Effector memory CD4-positive, alpha-beta T cell (primary cell): Measurements from ENCODE around the gene LGSN.

Source experiments
- DNase-seq, 3 donors: peaks; one replicate each; pipeline ENCODE4 v3.0.0-alpha.2; 2020
- H3K27ac ChIP-seq: 2 replicates; pipeline ENCODE4 v1.7.0; 2013; ENCODE audit warnings: mild to moderate bottlenecking, low read length, moderate library complexity; ENCODE audit not compliant: insufficient read depth, poor library complexity, severe bottlenecking
- H3K27me3 ChIP-seq: replicated peaks from 2 replicates; pipeline ENCODE4 v1.7.0; 2013; ENCODE audit warnings: mild to moderate bottlenecking, low read length; ENCODE audit not compliant: insufficient read depth, control insufficient read depth, poor library complexity, severe bottlenecking
- H3K36me3 ChIP-seq: 2 replicates; pipeline ENCODE4 v1.7.0; 2013; ENCODE audit warnings: mild to moderate bottlenecking, low read length, moderate library complexity; ENCODE audit not compliant: control insufficient read depth, insufficient read depth
- H3K4me1 ChIP-seq: 2 replicates; pipeline ENCODE4 v1.7.0; 2013; ENCODE audit warnings: low read length, mild to moderate bottlenecking; ENCODE audit not compliant: control insufficient read depth, insufficient read depth, poor library complexity, severe bottlenecking
- H3K4me3 ChIP-seq: 2 replicates; pipeline ENCODE4 v1.7.0; 2013; ENCODE audit warnings: low read length, low read depth, mild to moderate bottlenecking; ENCODE audit not compliant: insufficient read depth, poor library complexity, severe bottlenecking
- H3K9me3 ChIP-seq: 2 replicates; pipeline ENCODE4 v1.7.0; 2013; ENCODE audit warnings: mild to moderate bottlenecking, low read length, moderate library complexity; ENCODE audit not compliant: control insufficient read depth

Gene LGSN

DNA sequence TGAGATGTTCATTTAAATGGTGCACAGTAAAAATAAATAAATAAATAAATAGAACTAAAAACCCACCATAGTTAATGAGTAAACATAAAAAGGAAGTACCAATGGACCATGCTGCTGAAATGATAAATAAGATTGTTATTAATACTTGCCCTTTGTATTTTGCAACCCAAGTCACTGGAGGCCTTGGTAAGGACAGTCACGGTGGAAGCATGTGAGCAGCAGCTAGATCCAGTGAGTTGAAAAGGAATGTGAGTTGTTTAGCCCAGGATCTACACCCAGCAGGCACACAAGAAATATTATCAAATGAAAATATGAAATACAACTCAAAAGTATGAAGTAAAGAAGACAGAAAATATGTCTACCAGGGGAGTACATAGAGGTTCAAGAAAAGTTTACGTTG is 6.7 kb downstream of the LGSN start:
- H3K4me3 ChIP-seq, result no peak overlapping the region
- no peak overlapping the region for H3K27ac ChIP-seq
- no peaks in the 10 kb centered on the region for H3K4me1 ChIP-seq
- no peaks in the 10 kb centered on the region for H3K27me3 ChIP-seq
- no peaks in the 10 kb centered on the region for H3K36me3 ChIP-seq
- DNase-seq, result no peak
- no peaks in the 10 kb centered on the region for H3K9me3 ChIP-seq

- no peaks in the 10 kb centered on the region for H3K4me1 ChIP-seq
- no peaks in the 10 kb centered on the region for H3K27me3 ChIP-seq
- no peak overlapping the region for H3K4me3 ChIP-seq
- no peaks in the 10 kb centered on the region for H3K36me3 ChIP-seq
- DNase-seq, result no peak
- H3K9me3 ChIP-seq, result no peaks in the 10 kb centered on the region
- H3K27ac ChIP-seq, result no peak overlapping the region
Observed at GRCh38 chr6:63307581-63308246, 12.1 kb downstream of the LGSN start.

- no peaks in the 10 kb centered on the region for H3K4me1 ChIP-seq
- no peaks in the 10 kb centered on the region for H3K9me3 ChIP-seq
- H3K4me3 ChIP-seq, result no peak overlapping the region
- no peak overlapping the region for H3K27ac ChIP-seq
- DNase-seq, result no peak
- H3K27me3 ChIP-seq, result no peaks in the 10 kb centered on the region
- H3K36me3 ChIP-seq, result no peaks in the 10 kb centered on the region
Observed at GRCh38 chr6:63306420-63306819, 13.4 kb downstream of the LGSN start.

GRCh38 chr6:63305277-63305676 is 14.5 kb downstream of the LGSN start:
- Histone ChIP-seq H3K9me3 (no peaks in the 10 kb centered on the region), H3K36me3 (no peaks in the 10 kb centered on the region), H3K4me1 (no peaks in the 10 kb centered on the region), H3K27me3 (no peaks in the 10 kb centered on the region), H3K4me3 (no peak overlapping the region), H3K27ac (no peak overlapping the region)
- no peak for DNase-seq

GRCh38 chr6:63303476-63303875 is 16.3 kb downstream of the LGSN start:
- Histone ChIP-seq H3K27me3 (no peaks in the 10 kb centered on the region), H3K4me1 (no peaks in the 10 kb centered on the region), H3K27ac (no peak overlapping the region), H3K9me3 (no peaks in the 10 kb centered on the region), H3K36me3 (no peaks in the 10 kb centered on the region), H3K4me3 (no peak overlapping the region)
- DNase-seq, result no peak

DNA sequence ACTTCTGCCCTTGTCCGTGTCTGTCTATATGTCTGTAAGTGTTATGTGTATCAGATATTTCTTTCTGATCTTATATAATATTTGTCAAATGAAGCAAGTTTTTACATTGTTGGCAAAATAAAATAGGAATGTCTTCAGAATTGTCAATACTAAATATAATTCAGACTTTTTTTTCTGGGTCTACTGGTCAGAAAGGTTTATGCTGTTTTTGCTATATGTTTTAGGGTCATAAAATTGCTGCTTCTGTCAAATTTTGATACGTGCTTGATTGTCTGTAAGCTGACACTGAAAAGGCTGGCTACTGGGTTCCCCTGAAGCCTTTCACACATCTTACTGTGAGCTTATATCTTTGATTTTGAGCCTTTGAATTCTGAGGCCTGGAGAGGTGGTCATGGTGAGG is 20.1 kb downstream of the LGSN start:
- Histone ChIP-seq H3K4me3 (no peak overlapping the region), H3K36me3 (no peaks in the 10 kb centered on the region), H3K9me3 (no peaks in the 10 kb centered on the region), H3K27ac (no peak overlapping the region), H3K4me1 (no peaks in the 10 kb centered on the region), H3K27me3 (no peaks in the 10 kb centered on the region)
- DNase-seq, result no peak

DNA sequence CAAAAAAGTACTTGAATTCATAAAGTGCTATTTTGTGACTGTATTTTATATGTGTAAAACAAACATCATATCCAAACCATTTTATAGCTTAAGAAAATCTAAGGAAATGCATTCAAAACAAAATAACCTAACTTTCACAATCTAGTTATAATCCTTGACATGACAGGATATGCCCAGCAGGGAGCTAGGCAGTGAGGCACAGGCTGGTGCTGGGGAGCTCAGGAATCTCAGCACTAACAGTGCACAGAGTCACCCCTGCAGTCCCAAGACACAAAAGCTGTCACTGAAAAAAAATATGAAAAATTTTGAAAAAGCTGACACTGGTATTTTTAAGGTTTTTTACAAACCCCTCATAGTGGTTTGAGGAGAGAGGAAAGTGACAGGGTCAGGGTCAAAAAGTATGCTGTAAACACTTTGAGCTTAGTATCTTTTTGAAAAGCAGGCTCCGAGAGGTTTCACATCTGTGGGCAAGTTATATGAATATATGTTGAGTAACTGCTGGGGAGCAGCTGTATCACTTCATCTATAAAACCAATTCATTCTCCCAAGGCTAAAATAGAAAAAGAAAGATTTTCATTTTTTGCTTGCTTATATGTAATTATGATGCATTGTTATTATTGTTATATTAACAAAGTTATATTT is 24.1 kb downstream of the LGSN start:
- no peak for DNase-seq
- no peak overlapping the region for H3K27ac ChIP-seq
- H3K27me3 ChIP-seq, result no peaks in the 10 kb centered on the region
- H3K4me1 ChIP-seq, result no peaks in the 10 kb centered on the region
- no peaks in the 10 kb centered on the region for H3K9me3 ChIP-seq
- no peak overlapping the region for H3K4me3 ChIP-seq
- H3K36me3 ChIP-seq, result no peaks in the 10 kb centered on the region

DNA sequence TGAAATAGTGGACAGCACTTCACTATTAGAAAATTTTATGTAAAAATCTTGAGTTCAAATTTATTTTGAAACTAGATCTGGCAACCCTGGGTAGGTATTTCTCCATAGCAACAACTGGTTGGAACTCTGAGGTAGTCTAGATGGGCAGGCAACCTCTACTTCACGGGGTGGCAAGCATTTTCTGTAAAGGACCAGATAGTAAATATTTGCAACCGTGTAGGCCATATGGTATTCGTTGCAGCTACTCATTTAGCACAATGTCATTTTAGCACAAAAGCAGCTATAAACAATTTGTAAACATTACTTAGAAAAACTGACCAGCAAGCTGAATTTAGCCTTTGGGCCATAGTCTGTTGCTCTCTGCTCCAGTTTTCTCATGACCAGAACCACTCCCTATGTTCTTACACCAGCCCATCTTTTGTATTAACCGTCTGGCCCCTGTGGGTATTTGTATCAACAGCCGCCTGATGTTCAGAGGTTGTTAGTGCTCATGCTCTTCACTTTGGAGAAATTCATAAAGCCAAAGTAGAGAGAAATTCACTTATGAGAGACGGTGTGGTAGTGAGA is 29.2 kb downstream of the LGSN start:
- Histone ChIP-seq H3K27me3 (no peaks in the 10 kb centered on the region), H3K36me3 (no peaks in the 10 kb centered on the region), H3K27ac (no peak overlapping the region), H3K4me1 (no peaks in the 10 kb centered on the region), H3K9me3 (no peaks in the 10 kb centered on the region), H3K4me3 (no peak overlapping the region)
- DNase-seq, result no peak

DNA sequence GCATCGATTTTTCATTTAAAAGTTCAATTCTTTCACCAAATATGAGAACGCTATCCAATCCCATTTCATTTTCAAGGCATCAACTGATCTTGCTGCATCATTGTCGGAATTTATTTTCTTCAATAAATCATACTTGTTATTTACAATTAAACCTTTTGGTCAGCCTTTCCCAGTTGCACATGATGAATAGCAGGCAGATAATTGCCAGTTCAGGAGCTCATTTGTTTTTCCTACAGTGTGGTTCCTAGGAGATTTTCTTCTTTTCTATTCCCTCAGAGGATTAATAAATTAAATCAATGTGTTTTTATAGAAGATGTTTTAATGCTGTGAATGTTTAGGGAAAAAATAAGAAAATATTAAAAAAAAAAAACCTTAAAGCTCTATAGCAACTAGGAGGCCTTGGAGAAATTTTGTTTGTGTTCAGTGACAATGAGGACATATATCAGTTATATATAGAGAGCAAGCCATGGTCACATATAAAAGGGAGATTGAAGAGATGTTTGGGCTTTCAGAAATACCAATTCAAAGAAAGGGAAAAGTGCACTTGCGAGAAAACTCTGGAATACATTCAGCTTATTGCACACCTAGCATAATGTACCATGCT is 30.4 kb downstream of the LGSN start:
- Histone ChIP-seq H3K36me3 (no peaks in the 10 kb centered on the region), H3K27me3 (no peaks in the 10 kb centered on the region), H3K4me3 (no peak overlapping the region), H3K27ac (no peak overlapping the region), H3K9me3 (no peaks in the 10 kb centered on the region), H3K4me1 (no peaks in the 10 kb centered on the region)
- DNase-seq, result no peak

GRCh38 chr6:63280639-63281180 is 39.1 kb downstream of the LGSN start:
- no peaks in the 10 kb centered on the region for H3K4me1 ChIP-seq
- no peaks in the 10 kb centered on the region for H3K36me3 ChIP-seq
- H3K27me3 ChIP-seq, result no peaks in the 10 kb centered on the region
- H3K9me3 ChIP-seq, result no peaks in the 10 kb centered on the region
- no peak for DNase-seq
- H3K27ac ChIP-seq, result no peak overlapping the region
- H3K4me3 ChIP-seq, result no peak overlapping the region
